SH-SY5Y (cell line): ENCODE results near the gene RBM11.

Experiments used
- GATA2 ChIP-seq: IDR thresholded peaks from 2 replicates; pipeline ENCODE4 v1.6.1; 2011; ENCODE audit warnings: mild to moderate bottlenecking, low read depth, low read length
- GATA3 ChIP-seq: IDR thresholded peaks from 2 replicates; pipeline ENCODE4 v1.6.1; 2011; ENCODE audit warnings: low read depth, mild to moderate bottlenecking, low read length, moderate library complexity

GRCh38 chr21:14229399-14229798 is 13.4 kb downstream of the RBM11 start:
- TF ChIP-seq GATA2 (no peak), GATA3 (no peak)
